Esophagus (tissue), 2 donors: Measurements from ENCODE around the gene NRCAM. TPM values are rescaled to one million over a fixed set of nuclear protein-coding genes. Genes with fewer than 3 reads are reported as not detected.

Experiments
- H3K27ac ChIP-seq, 2 donors: one replicate each; pipeline ENCODE4 v1.5.1; 2013; ENCODE audit warnings: low read depth in 2 of 2, mild to moderate bottlenecking in 2 of 2, inconsistent platforms in 1 of 2, low read length in 1 of 2, moderate library complexity in 1 of 2
- H3K27me3 ChIP-seq, 2 donors: one replicate each; pipeline ENCODE4 v1.6.1; 2013; ENCODE audit warnings: low read length in 2 of 2, control low read depth in 1 of 2, mild to moderate bottlenecking in 1 of 2; ENCODE audit not compliant: insufficient read depth in 2 of 2, control insufficient read depth in 1 of 2
- H3K36me3 ChIP-seq, 2 donors: one replicate each; pipeline ENCODE4 v1.6.1; 2013; ENCODE audit warnings: low read length in 1 of 2; ENCODE audit not compliant: control insufficient read depth in 2 of 2, insufficient read depth in 2 of 2
- H3K4me1 ChIP-seq, 2 donors: one replicate each; pipeline ENCODE4 v1.6.1; 2013; ENCODE audit warnings: low read length in 1 of 2; ENCODE audit not compliant: control insufficient read depth in 2 of 2, insufficient read depth in 2 of 2
- H3K4me3 ChIP-seq, 2 donors: one replicate each; pipeline ENCODE4 v1.5.1; 2013; ENCODE audit warnings: low read length in 2 of 2, mild to moderate bottlenecking in 2 of 2, low read depth in 1 of 2, moderate library complexity in 1 of 2
- H3K9me3 ChIP-seq, 2 donors: one replicate each; pipeline ENCODE4 v1.6.1; 2013; ENCODE audit warnings: mild to moderate bottlenecking in 2 of 2, low read depth in 1 of 2, low read length in 1 of 2, moderate library complexity in 1 of 2; ENCODE audit not compliant: control insufficient read depth in 2 of 2, insufficient read depth in 1 of 2
- WGBS, 2 donors: extraction: QIAGEN DNeasy Blood & Tissue Kit; methylation state at CpG; one replicate each; pipeline ENCODE4 v1.1.7; 2013; 5-methylcytosine and 5-hydroxymethylcytosine counted together
- polyA plus RNA-seq, 2 donors: library from polyadenylated mRNA; stranded (reverse); fragments of 200-250 nt; gene quantifications; one replicate each; pipeline ENCODE4 v1.2.3, GENCODE V29; 2013
- donor health status: healthy with polysubstance abuse.
- donor health status: Bipolar disorder and iron deficiency.

Gene NRCAM
- polyA plus RNA-seq, 2 donors, result 0.35 to 0.96 TPM

GRCh38 chr7:108434010-108434409, 22.2 kb downstream of the NRCAM start:
- Histone ChIP-seq H3K27ac (no peak overlapping the region), H3K27me3 (no peaks in the 10 kb centered on the region), H3K9me3 (no peaks in the 10 kb centered on the region), H3K36me3 (no peaks in the 10 kb centered on the region), H3K4me1 (no peaks in the 10 kb centered on the region), H3K4me3 (no peak overlapping the region)
- WGBS, 2 donors, result 59 to 72% methylated on average over 2 of the region's 2 CpGs

- Histone ChIP-seq H3K4me1 (no peaks in the 10 kb centered on the region), H3K27me3 (no peaks in the 10 kb centered on the region), H3K27ac (no peak overlapping the region), H3K4me3 (no peak overlapping the region), H3K36me3 (no peaks in the 10 kb centered on the region), H3K9me3 (no peaks in the 10 kb centered on the region)
- WGBS, 2 donors, result 60 to 70% methylated on average over 1 of the region's 1 CpG
These were observed 25.1 kb downstream of the NRCAM start for GRCh38 chr7:108431099-108431498.

DNA sequence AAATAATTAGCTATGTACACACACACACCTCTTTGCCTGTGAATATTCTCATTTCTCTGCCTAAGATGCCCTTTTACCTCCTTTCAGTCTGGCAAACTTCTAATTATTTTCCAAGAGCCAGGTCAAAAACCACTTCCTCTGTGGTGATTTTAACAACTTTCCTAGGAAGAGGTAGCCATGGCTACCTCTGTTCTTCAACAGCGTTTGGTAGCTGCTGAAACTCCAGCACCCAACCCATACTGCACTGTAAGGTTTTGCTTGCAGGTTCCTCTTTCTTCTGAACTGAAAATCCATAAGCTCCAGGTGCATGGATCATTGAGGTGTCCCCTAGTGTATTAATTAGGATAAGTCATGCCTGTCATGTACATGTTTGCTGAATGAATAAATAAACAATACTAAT, 25.6 kb downstream of the NRCAM start:
- no peak overlapping the region for H3K27ac ChIP-seq
- no peaks in the 10 kb centered on the region for H3K36me3 ChIP-seq
- no peaks in the 10 kb centered on the region for H3K27me3 ChIP-seq
- H3K4me3 ChIP-seq, result no peak overlapping the region
- H3K4me1 ChIP-seq, result no peaks in the 10 kb centered on the region
- 36 to 38% methylated on average over 1 of the region's 1 CpG for WGBS, 2 donors
- no peaks in the 10 kb centered on the region for H3K9me3 ChIP-seq

DNA sequence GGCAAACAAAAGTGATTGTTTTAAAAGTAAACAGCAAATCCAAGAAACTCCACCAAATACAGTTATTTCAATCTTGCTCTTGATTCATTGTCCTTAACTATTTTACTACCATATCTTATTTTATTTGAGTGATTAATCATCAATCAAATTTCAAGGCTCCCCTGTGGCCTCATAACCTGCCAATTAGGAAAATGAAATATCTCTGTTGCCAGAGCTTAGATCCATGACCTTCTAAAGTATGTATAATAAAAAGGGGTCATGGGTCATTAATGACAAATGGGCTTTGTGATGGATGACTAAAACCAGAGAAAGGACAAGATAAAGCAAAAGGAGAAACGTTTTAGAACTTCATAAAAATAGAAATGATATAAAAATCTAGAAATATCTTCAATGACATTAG, 28.5 kb downstream of the NRCAM start:
- Histone ChIP-seq H3K4me3 (no peak overlapping the region), H3K27ac (no peak overlapping the region), H3K36me3 (no peaks in the 10 kb centered on the region), H3K4me1 (no peaks in the 10 kb centered on the region), H3K9me3 (no peaks in the 10 kb centered on the region), H3K27me3 (no peaks in the 10 kb centered on the region)
- 22 to 35% methylated on average over 1 of the region's 1 CpG for WGBS, 2 donors

DNA sequence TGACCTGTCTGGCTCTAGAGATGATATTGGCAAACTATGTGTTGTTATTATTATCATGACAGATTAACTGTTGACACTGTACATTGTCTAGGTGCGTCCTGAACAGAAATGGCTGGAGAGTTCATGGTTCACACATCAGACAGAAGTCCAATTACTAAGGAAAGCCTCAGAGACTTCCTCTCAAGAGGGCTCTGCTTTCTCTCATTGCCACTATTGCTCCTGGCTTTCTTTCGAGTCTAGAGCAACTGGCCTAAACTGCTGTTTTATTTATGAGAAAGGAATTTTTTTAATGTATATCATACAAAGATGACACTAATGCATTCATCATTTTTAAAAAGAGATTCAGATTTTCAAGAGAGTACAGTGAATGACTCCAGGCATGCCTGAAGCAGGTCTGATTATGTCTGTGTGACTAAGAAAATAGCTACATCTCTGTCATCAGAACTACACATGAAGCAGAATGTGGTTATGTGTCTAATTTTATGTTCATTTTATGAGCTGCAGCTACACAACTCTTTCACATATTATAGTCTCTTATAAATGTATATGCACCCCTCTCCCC, 30.4 kb downstream of the NRCAM start:
- no peaks in the 10 kb centered on the region for H3K36me3 ChIP-seq
- H3K9me3 ChIP-seq, result no peaks in the 10 kb centered on the region
- no peaks in the 10 kb centered on the region for H3K4me1 ChIP-seq
- no peak overlapping the region for H3K4me3 ChIP-seq
- no peaks in the 10 kb centered on the region for H3K27me3 ChIP-seq
- no peak overlapping the region for H3K27ac ChIP-seq
- WGBS, 2 donors, result 50 to 60% methylated on average over 2 of the region's 2 CpGs

DNA sequence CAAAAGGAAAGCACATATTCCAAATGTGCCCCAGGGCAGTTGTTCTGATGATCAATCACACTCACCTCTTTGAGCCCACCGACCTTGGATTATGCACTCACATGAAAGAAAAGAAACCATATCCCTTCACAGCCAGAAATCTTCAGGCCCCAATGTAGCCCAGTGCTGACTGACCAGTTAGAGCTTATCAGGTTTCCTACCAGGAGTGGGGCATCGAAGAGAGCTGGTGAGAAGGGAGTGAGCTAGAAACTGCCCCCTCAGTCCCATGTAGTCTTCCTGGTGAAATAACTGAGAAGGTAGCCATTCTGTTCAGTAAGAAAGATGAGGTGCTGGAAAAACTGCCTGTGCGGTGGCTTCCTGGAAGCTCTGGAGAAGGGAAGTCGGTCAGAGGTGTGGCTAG, 32.2 kb downstream of the NRCAM start:
- 78 to 79% methylated on average over 4 of the region's 4 CpGs for WGBS, 2 donors
- H3K9me3 ChIP-seq, result no peaks in the 10 kb centered on the region
- no peaks in the 10 kb centered on the region for H3K4me1 ChIP-seq
- no peak overlapping the region for H3K4me3 ChIP-seq
- no peak overlapping the region for H3K27ac ChIP-seq
- no peaks in the 10 kb centered on the region for H3K36me3 ChIP-seq
- no peaks in the 10 kb centered on the region for H3K27me3 ChIP-seq

DNA sequence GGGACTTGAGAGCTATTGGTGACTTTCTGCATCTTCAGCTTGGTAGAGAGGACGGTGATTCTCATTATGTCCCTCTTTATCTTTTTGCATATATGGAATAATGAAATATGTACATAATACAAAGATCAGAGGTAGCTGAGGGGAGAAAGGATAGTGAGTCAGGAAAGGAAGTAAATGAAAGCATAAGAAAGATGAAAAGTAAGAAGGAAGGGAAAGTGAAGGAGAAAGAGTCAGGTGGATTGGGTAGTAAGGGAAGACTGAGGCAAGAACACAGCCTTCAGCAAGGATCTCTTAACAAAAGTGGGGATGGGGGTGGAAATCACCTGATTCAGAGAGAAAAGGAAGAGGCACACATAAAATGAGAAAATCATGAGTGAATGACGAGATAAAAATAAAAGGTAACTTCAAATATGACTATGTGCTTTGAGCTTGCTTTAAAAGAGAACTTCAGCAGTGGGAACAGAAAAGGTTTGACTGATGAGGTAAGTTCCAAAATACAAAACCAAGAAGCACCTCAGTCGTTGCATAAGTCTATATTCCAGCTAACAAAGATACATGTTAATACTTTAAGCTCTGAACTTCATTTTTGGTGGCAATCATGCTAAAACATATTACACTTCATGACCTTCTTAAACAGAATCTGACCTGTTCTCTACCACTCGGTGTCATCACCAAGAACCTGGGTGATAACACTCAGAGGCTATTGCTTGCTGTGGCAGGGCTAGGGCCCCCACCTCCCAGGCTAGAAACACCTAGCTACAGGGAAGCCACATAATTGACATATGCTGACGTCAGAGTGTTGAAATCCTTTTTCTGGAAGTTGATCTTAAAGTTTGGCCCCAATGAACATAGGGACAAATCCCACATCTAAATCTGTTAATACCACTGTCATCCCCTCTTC, 32.9 kb downstream of the NRCAM start:
- 81 to 83% methylated on average over 5 of the region's 5 CpGs for WGBS, 2 donors
- H3K27ac ChIP-seq, result no peak overlapping the region
- no peaks in the 10 kb centered on the region for H3K27me3 ChIP-seq
- no peaks in the 10 kb centered on the region for H3K36me3 ChIP-seq
- H3K4me3 ChIP-seq, result no peak overlapping the region
- H3K9me3 ChIP-seq, result no peaks in the 10 kb centered on the region
- no peaks in the 10 kb centered on the region for H3K4me1 ChIP-seq

DNA sequence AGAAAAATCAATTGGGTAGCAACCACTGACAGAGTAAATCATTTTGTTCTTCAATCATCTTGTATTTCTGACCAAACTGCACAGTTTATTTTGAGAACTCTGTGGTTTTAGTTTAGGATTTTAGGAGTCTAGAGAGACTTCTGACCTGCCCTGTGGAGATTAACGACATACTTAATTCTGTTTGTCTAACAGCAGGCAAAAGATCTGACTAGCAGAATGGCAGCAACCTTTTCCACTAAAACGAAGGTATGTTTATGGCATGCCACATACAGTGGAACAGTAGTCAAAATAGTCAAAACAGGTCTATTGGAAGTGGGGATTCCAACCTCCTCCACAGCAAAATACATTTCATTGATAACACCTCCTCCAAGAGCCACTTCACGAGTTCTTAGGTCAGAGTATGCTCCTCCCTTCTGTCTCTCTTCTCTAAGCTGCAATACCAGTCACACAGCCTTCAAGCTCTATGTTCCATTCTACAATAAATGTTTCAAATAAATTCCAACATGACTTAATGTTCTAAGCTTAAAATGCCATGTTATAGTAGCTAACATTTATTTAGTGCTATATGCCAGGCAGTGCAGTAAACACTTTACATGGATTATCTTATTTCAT, 34.4 kb downstream of the NRCAM start:
- Histone ChIP-seq H3K4me3 (no peak overlapping the region), H3K27me3 (no peaks in the 10 kb centered on the region), H3K9me3 (no peaks in the 10 kb centered on the region), H3K27ac (no peak overlapping the region), H3K4me1 (no peaks in the 10 kb centered on the region), H3K36me3 (no peaks in the 10 kb centered on the region)
- WGBS, 2 donors, result 21 to 26% methylated on average over 3 of the region's 3 CpGs

DNA sequence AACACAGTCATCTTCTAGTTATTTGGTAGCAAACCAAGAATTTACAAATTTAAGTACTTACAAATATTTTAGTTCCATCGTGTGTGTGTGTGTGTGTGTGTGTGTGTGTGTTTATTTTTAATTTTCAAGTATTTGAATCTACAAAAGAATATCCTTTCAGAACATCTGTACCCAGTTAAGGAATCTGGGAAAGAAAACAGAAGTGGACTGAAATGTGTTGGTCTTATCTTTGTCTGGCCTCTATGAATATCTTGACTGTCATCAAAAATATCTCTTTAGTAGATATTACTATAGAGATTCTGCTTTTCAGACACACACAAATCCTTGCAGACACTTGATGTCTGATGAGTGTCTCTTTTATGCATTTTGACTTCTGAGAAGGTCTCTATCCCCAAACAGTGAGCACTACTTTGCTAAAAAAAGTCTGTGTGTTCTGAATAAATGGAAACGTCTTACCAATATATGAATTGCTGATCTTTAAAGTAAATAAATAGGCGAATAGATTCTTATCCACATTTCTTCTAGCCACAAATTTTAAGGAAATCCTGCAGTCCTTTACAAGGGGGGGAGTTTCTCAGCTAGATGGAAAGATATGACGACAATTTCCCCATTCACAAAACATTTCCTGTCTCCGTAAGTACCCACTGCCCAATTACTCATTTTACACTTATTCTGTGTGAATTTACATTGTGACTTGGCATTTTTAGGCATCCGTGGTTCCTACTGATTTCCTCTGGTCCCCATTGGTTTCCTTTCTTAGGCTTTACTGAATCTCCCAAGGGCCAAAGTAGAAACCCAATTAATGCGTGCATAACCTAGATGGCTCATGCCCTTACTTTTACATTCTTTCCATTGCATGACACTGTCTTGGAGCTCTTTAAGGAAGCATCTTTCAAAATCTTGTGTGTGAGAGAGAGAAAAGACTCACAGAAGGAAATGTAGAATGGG, 36.0 kb downstream of the NRCAM start:
- no peak overlapping the region for H3K27ac ChIP-seq
- H3K4me1 ChIP-seq, result peaks cover 0 to under 1% of the 10 kb centered on the region in 2 donors
- H3K9me3 ChIP-seq, result no peaks in the 10 kb centered on the region
- H3K27me3 ChIP-seq, result no peaks in the 10 kb centered on the region
- no peaks in the 10 kb centered on the region for H3K36me3 ChIP-seq
- 60 to 64% methylated on average over 7 of the region's 7 CpGs for whole genome bisulfite sequencing, 2 donors
- H3K4me3 ChIP-seq, result no peak overlapping the region
